Mesendoderm (in vitro differentiated cells): ENCODE data around the gene MEIOSIN.

Source experiments
- DNase-seq: peaks from one replicate; pipeline ENCODE4 v3.0.0; 2013
- H2AK5ac ChIP-seq: 2 replicates; pipeline ENCODE4 v1.6.1; 2013; ENCODE audit warnings: low read length, inconsistent platforms
- H2BK120ac ChIP-seq: 2 replicates; pipeline ENCODE4 v1.6.1; 2013; ENCODE audit warnings: low read depth, mild to moderate bottlenecking, low read length, moderate library complexity, mixed read lengths
- H2BK15ac ChIP-seq: replicated peaks from 2 replicates; pipeline ENCODE4 v1.6.1; 2013; ENCODE audit warnings: low read depth, mild to moderate bottlenecking, moderate library complexity
- H2BK5ac ChIP-seq: 2 replicates; pipeline ENCODE4 v1.6.1; 2013; ENCODE audit warnings: low read length, inconsistent platforms
- H3K18ac ChIP-seq: 2 replicates; pipeline ENCODE4 v1.6.1; 2013; ENCODE audit warnings: mild to moderate bottlenecking, low read length, mixed read lengths
- H3K23ac ChIP-seq: one replicate; pipeline ENCODE4 v1.6.1; 2013; ENCODE audit warnings: low read length
- H3K27ac ChIP-seq: 2 replicates; pipeline ENCODE4 v1.5.1; 2013; ENCODE audit warnings: low read depth, mild to moderate bottlenecking, inconsistent platforms, low read length, moderate library complexity
- H3K27me3 ChIP-seq: 2 replicates; pipeline ENCODE4 v1.6.1; 2013; ENCODE audit warnings: low read length, control low read depth, mild to moderate bottlenecking, inconsistent platforms; ENCODE audit not compliant: insufficient read depth, poor library complexity
- H3K36me3 ChIP-seq: 2 replicates; pipeline ENCODE4 v1.6.1; 2013; ENCODE audit warnings: low read length, inconsistent platforms; ENCODE audit not compliant: control insufficient read depth, insufficient read depth
- H3K4ac ChIP-seq: one replicate; pipeline ENCODE4 v1.6.1; 2013; ENCODE audit warnings: low read depth, mild to moderate bottlenecking, low read length, moderate library complexity
- H3K4me1 ChIP-seq: 2 replicates; pipeline ENCODE4 v1.6.1; 2013; ENCODE audit warnings: low read depth, low read length, inconsistent platforms; ENCODE audit not compliant: control insufficient read depth
- H3K4me2 ChIP-seq: 2 replicates; pipeline ENCODE4 v1.6.1; 2013; ENCODE audit warnings: low read length
- H3K4me3 ChIP-seq: 2 replicates; pipeline ENCODE4 v1.5.1; 2013; ENCODE audit warnings: mild to moderate bottlenecking, low read length
- H3K56ac ChIP-seq: one replicate; pipeline ENCODE4 v1.6.1; 2013; ENCODE audit warnings: low read length
- H3K79me1 ChIP-seq: 2 replicates; pipeline ENCODE4 v1.6.1; 2013; ENCODE audit warnings: low read length, inconsistent platforms
- H3K79me2 ChIP-seq: 2 replicates; pipeline ENCODE4 v1.6.1; 2013; ENCODE audit warnings: mild to moderate bottlenecking, low read length; ENCODE audit not compliant: control insufficient read depth, insufficient read depth
- H3K9ac ChIP-seq: 2 replicates; pipeline ENCODE4 v1.6.1; 2013; ENCODE audit warnings: low read length, inconsistent platforms
- H4K5ac ChIP-seq: one replicate; pipeline ENCODE4 v1.6.1; 2013; ENCODE audit warnings: low read length
- H4K8ac ChIP-seq: one replicate; pipeline ENCODE4 v1.6.1; 2013; ENCODE audit warnings: low read depth, mild to moderate bottlenecking, control low read depth, low read length, moderate library complexity
- WGBS: extraction: QIAGEN DNeasy Blood & Tissue Kit; methylation state at CpG from one replicate; pipeline ENCODE4 v1.1.7; 2013; ENCODE audit warnings: low lambda C conversion rate, missing lambda C conversion rate; ENCODE audit not compliant: insufficient coverage; ENCODE audit errors: extremely low coverage; 5-methylcytosine and 5-hydroxymethylcytosine counted together

MEIOSIN gene

DNA sequence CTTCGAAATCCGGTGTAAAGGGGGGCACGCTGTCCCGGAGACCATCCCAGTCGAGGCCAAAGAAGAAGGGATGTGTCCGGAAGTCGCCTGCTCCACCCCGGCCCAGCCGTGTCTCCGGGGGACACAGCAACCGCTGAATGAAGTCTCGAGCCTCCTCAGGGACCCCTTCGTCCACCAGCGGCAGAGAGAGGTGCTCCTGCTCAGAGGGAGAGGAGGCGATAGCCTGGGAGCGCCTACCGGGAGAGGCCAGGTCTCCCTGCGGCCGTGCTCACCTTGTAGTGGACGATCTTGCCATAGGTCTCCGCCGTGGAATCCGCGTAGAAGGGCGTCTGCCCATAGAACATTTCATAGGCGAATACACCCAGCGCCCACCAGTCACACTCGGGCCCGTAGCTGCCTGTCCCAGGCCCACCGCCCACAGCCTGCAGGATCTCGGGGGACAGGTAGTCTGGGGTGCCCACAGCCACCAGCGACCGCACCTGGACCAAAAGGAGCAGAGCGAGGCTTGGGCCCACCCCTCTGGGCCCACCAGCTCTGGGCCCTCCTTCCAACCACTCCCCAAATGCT, 44.2 kb downstream of the MEIOSIN start:
- WGBS: no CpG with 5 or more reads among the region's 34 CpGs
- H3K56ac ChIP-seq: no peak overlapping the region

DNA sequence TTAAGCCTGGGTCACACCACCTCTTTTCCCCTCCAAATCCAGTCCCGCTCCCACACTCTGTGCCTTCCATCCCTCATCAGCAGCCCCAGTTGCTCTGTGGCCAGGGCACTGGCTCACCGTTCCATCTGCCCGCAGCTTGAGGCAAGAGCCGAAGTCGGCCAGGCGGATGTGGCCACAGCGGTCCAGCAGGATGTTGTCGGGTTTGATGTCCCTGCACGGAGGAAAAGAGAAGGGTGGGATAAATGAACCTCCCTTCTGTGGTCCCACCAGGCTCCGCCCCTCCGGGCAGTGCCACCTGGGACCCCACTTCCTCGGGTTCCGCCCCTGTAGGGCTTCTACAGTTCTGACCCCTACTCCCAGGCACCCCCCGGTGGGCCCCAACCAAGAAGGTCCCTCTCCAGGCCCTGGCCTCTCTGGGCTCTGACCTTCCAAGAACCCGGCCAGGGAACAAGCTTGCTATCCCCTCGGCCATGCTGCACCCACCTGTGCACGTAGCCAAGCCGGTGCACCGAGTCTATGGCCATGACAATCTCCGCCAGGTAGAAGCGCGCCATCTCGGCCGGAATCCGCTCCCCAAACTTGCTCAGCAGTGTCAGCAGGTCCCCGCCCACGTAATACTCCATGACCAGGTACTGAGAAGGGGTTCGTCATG, 44.9 kb downstream of the MEIOSIN start:
- Histone ChIP-seq H3K4me1 (peaks cover 4% of the 10 kb centered on the region), H2BK5ac (no peak overlapping the region), H3K79me1 (no peaks in the 10 kb centered on the region), H3K4ac (no peak overlapping the region), H4K8ac (no peak overlapping the region), H3K23ac (no peak overlapping the region), H2BK15ac (no peak overlapping the region), H4K5ac (no peak overlapping the region), H3K79me2 (no peaks in the 10 kb centered on the region), H3K27me3 (no peaks in the 10 kb centered on the region), H3K27ac (no peak overlapping the region), H3K9ac (no peak overlapping the region), H3K18ac (no peak overlapping the region), H2BK120ac (no peak overlapping the region), H3K4me3 (no peak overlapping the region), H3K36me3 (no peaks in the 10 kb centered on the region), H2AK5ac (no peak overlapping the region), H3K56ac (no peak overlapping the region), H3K4me2 (no peak overlapping the region)
- no peak for DNase-seq
- WGBS: no CpG with 5 or more reads among the region's 28 CpGs

More for the DNA sequence above, 44.2 kb downstream of the MEIOSIN start:
- Histone ChIP-seq H3K4me3 (no peak overlapping the region), H3K4ac (no peak overlapping the region), H2BK5ac (no peak overlapping the region), H2BK120ac (no peak overlapping the region), H3K27ac (no peak overlapping the region), H3K18ac (no peak overlapping the region), H2AK5ac (no peak overlapping the region), H3K4me2 (no peak overlapping the region), H4K8ac (no peak overlapping the region), H3K4me1 (peaks cover 4% of the 10 kb centered on the region), H3K27me3 (no peaks in the 10 kb centered on the region), H3K79me1 (no peaks in the 10 kb centered on the region), H4K5ac (no peak overlapping the region), H3K23ac (no peak overlapping the region), H3K9ac (no peak overlapping the region), H3K79me2 (no peaks in the 10 kb centered on the region), H2BK15ac (no peak overlapping the region), H3K36me3 (no peaks in the 10 kb centered on the region)
- DNase-seq: no peak

DNA sequence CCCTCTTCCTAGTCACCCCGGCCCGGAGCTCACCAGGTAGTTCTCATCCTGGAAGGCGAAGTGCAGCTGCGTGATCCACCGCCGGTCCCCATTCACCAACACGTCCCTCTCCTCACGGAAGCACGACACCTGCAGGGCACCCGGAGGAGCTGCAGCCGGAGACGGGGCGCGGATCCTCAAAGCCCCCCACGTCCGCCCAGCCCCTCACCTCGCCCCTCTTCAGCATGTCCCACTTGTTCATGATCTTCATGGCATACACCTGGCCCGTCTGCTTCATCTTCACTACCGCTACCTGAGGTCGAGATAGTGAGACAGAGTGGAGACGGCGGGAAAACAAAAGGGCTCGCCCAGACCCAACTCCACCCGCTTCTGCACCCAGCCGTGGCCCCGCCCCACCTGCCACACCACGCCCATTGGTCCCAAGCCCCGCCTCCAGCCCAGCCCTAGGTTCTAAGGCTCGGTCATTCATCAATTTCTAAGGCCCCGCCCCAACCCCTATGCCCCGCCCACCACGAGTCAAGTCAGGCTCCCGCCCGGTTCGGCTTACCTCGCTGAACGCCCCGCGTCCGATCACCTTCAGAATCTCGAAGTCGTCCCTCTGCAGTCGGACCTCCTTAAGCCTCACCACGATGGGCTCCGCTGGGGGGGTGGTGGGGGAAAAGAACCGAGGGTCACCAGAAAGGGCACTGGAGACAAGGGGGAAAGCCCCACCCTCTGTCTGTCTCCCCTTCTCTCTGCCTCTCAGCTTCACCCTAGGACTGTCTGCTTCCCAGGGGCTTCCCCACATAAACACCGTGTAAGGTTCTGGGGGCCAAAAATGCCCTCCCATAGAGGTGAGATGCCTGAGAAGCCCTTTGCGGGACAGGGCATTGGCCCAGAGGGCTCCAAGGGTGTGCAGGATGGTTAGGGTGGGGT, 46.2 kb downstream of the MEIOSIN start:
- no peak overlapping the region for H3K27ac ChIP-seq
- no peak overlapping the region for H3K23ac ChIP-seq
- H2BK120ac ChIP-seq: no peak overlapping the region
- no peak overlapping the region for H4K5ac ChIP-seq
- peak overlapping the region; percentile 60 for H3K4me2 ChIP-seq
- no peak overlapping the region for H2BK5ac ChIP-seq
- peak overlapping the region; percentile 63 for H3K9ac ChIP-seq
- DNase-seq: peak; percentile 95
- no peaks in the 10 kb centered on the region for H3K27me3 ChIP-seq
- no peak overlapping the region for H3K4me3 ChIP-seq
- H3K4ac ChIP-seq: no peak overlapping the region
- no peaks in the 10 kb centered on the region for H3K79me2 ChIP-seq
- no peak overlapping the region for H4K8ac ChIP-seq
- peaks cover 4% of the 10 kb centered on the region for H3K4me1 ChIP-seq
- H3K56ac ChIP-seq: peak overlapping the region; percentile 59
- no peak overlapping the region for H3K18ac ChIP-seq
- no peak overlapping the region for H2BK15ac ChIP-seq
- WGBS: no CpG with 5 or more reads among the region's 48 CpGs
- no peaks in the 10 kb centered on the region for H3K79me1 ChIP-seq
- H2AK5ac ChIP-seq: no peak overlapping the region
- H3K36me3 ChIP-seq: no peaks in the 10 kb centered on the region

DNA sequence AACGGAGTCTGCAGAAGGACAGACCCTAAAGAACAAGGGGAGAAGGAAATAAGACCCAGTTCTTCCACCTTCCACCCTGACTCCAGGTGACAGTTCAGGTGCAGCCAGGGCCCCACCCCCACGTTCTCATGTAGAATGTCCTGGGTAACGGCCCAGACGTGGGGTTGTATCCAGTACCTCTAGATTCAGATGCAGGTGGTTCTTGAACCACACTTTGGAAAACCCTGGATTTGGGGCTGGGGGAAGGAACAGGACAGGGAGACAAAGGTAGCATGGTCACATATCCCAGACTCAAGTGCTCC, 46.9 kb downstream of the MEIOSIN start:
- Histone ChIP-seq H3K27ac (no peak overlapping the region), H3K36me3 (no peaks in the 10 kb centered on the region), H3K4me2 (no peak overlapping the region), H3K4me3 (no peak overlapping the region), H3K4ac (no peak overlapping the region), H3K79me1 (no peaks in the 10 kb centered on the region), H3K9ac (peak overlapping the region; percentile 63), H4K5ac (no peak overlapping the region), H3K23ac (no peak overlapping the region), H4K8ac (no peak overlapping the region), H2BK15ac (no peak overlapping the region), H2BK5ac (no peak overlapping the region), H3K79me2 (no peaks in the 10 kb centered on the region), H3K4me1 (peaks cover 4% of the 10 kb centered on the region), H3K18ac (no peak overlapping the region), H2AK5ac (no peak overlapping the region), H3K56ac (peak overlapping the region; percentile 59), H3K27me3 (no peaks in the 10 kb centered on the region), H2BK120ac (no peak overlapping the region)
- WGBS: no CpG with 5 or more reads among the region's 4 CpGs
- no peak for DNase-seq

DNA sequence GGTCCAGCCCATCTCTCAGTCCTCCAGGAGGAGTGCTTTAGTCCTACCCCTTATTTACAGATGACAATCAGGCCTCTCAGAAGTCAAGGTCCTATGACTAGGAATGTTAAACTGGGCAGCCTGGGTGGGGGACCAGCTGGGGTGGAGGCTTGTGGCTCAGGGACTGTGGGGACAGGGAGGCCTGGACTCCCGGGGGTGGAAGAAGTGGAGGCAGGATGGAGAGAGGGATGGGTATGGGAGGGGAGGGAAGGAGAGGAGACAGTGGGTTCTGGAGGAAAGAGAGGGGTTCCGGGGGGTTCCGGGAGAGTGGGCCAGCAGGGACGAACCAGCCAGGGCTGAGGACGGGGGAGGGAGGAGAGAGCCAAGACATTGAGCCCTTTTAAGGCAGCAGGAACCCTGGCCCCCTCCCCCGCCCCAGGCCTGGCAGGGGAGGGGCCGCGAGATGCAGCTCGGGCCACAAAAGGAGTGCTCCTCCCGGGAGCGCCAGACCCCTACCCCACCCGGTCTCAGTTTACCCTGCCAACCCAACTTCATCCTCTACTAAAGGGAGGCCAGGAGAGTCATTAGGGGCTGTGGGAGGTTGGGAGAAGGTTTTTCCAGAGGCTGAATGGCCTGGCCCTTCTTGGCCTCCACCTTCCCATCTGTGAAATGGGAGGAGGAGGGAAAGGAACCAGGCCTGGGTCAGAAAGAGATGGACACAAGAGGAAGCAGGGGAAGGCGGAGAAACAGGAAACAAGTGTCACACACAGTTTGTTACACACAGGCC, 47.4 kb downstream of the MEIOSIN start:
- Histone ChIP-seq H2BK120ac (no peak overlapping the region), H3K18ac (no peak overlapping the region), H3K56ac (peak overlapping the region; percentile 47), H3K4me2 (no peak overlapping the region), H3K4me3 (no peak overlapping the region), H3K4me1 (peaks cover 4% of the 10 kb centered on the region), H3K4ac (no peak overlapping the region), H2BK15ac (no peak overlapping the region), H3K23ac (no peak overlapping the region), H3K27ac (no peak overlapping the region), H3K36me3 (no peaks in the 10 kb centered on the region), H3K79me1 (no peaks in the 10 kb centered on the region), H4K5ac (no peak overlapping the region), H2AK5ac (no peak overlapping the region), H2BK5ac (no peak overlapping the region), H3K79me2 (no peaks in the 10 kb centered on the region), H3K9ac (no peak overlapping the region), H4K8ac (no peak overlapping the region), H3K27me3 (no peaks in the 10 kb centered on the region)
- WGBS: no CpG with 5 or more reads among the region's 13 CpGs
- no peak for DNase-seq
